ENCODE measurements around the gene ABCA9.

DNA sequence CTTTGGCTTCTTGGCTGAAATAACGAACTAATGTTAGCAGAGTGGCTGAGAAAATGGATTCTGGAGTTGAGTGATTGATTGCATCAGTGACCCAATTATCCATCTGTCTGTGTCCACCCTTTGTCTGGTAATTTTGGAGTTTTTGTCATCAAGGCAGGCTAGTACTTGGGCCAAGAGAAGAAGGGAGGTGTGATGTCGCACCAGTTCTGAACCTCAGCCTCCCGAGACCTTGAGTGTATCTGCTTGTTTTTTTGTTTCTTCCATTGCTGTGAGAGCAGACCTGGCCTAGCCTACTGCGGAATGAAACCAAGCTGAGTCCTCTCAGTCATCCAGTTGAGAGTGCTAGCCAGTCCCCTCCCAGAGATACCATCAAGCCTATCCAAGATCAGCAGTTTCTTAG, 110.0 kb downstream of the ABCA9 start:
- TF ChIP-seq, protein P1, sequence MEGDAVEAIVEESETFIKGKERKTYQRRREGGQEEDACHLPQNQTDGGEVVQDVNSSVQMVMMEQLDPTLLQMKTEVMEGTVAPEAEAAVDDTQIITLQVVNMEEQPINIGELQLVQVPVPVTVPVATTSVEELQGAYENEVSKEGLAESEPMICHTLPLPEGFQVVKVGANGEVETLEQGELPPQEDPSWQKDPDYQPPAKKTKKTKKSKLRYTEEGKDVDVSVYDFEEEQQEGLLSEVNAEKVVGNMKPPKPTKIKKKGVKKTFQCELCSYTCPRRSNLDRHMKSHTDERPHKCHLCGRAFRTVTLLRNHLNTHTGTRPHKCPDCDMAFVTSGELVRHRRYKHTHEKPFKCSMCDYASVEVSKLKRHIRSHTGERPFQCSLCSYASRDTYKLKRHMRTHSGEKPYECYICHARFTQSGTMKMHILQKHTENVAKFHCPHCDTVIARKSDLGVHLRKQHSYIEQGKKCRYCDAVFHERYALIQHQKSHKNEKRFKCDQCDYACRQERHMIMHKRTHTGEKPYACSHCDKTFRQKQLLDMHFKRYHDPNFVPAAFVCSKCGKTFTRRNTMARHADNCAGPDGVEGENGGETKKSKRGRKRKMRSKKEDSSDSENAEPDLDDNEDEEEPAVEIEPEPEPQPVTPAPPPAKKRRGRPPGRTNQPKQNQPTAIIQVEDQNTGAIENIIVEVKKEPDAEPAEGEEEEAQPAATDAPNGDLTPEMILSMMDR (IDR thresholded peaks at IDR 0.05; ENCODE audit: insufficient read depth, low read length, poor library complexity, severe bottlenecking) = no peak
- no peak for TF ChIP-seq EZH2phosphoT487 (conservative IDR thresholded peaks at IDR 0.05; ENCODE audit: low read length)

Measured in SU-DHL-6 (cell line).